ENCODE data around the gene MRTFB. TPM values are rescaled to one million over a fixed set of nuclear protein-coding genes. Genes with fewer than 3 reads are reported as not detected.
A peak's percentile ranks its signal among the peaks of the same experiment; 100 is the strongest.

Gene MRTFB
- total and polyA plus RNA-seq, 2 of the 13 experiments (the other 11 are each of a cell fraction or from before 2014, with no cell fraction given) = 11.4 to 14.0 TPM

GRCh38 chr16:14164916-14165662 lies 94.0 kb downstream of the MRTFB start:
- DNase-seq (ENCODE audit: low spot score) (no peak), FAIRE-seq (no peak), ATAC-seq (peak; percentile 84)
- H3K36me3 ChIP-seq (replicated peaks in 1 of 2; ENCODE audit: control insufficient read depth in 1 of 2, insufficient read depth in 2 of 2, low read length in 2 of 2) = no peaks in the 10 kb centered on the region; a peak in 2 of 5 replicates
- intact Hi-C loops (cut with micrococcal nuclease; ENCODE audit: unreplicated experiment) (no loop called here), in situ Hi-C loops (cut with HindIII; ENCODE audit: extremely low pct_ligation_motif_present, low pct_unique_long_range_greater_than_20kb) (no loop called here)
- WGBS (ENCODE audit: low lambda C conversion rate) = 79% methylated on average over 5 of the region's 5 CpGs
- no peak overlapping the region for H3K27ac ChIP-seq (ENCODE audit: extremely low read length, insufficient read depth, low read length)
- H3K9ac ChIP-seq (ENCODE audit: insufficient read depth, low read depth, low read length) = no peak overlapping the region
- H3K4me1 ChIP-seq (ENCODE audit: insufficient read depth, low read length) = peaks cover 11% of the 10 kb centered on the region
- no peaks in the 10 kb centered on the region for H4K20me1 ChIP-seq (ENCODE audit: insufficient read depth, low read length)
- no peaks in the 10 kb centered on the region for H3K9me3 ChIP-seq (ENCODE audit: low read length)
- no peak overlapping the region for H3K4me2 ChIP-seq (ENCODE audit: low read depth, low read length)
- CTCF ChIA-PET (ENCODE audit: low intra/inter-chr PET ratio, low total read pairs) = no interaction called here
- BruUV-seq (replicated peaks) = no TSS peak
- POLR2A ChIA-PET = no interaction called here
- H3K27me3 ChIP-seq (ENCODE audit: control insufficient read depth in 1 of 2, insufficient read depth in 2 of 2, low read length in 2 of 2) = no peaks in the 10 kb centered on the region
- H3K4me3 ChIP-seq (replicated peaks in 1 of 3; ENCODE audit: insufficient read depth in 1 of 3, low read depth in 2 of 3, low read length in 3 of 3) = no peak overlapping the region
- peaks cover 2% of the 10 kb centered on the region for H3K79me2 ChIP-seq (ENCODE audit: insufficient read depth, low read length)
- H2AFZ ChIP-seq (ENCODE audit: low read length) = no peak overlapping the region
- TF ChIP-seq HNF4A (CRISPR knock-in tag; IDR thresholded peaks at IDR 0.05) (peak; percentile 47; the same call in 1 of the 2 replicates), RARA (CRISPR knock-in tag; IDR thresholded peaks at IDR 0.05) (no peak), ZNF724P (CRISPR knock-in tag; IDR thresholded peaks at IDR 0.05; ENCODE audit: borderline replicate concordance) (no peak), BRCA1 (CRISPR knock-in tag; IDR thresholded peaks at IDR 0.05) (no peak), HOXA5 (CRISPR knock-in tag; IDR thresholded peaks at IDR 0.05) (no peak), TEAD3 (CRISPR knock-in tag; optimal IDR thresholded peaks at IDR 0.05; ENCODE audit: borderline replicate concordance) (peak; percentile 49), BRD4 (CRISPR knock-in tag; IDR thresholded peaks at IDR 0.05) (no peak), EZH2 (conservative IDR thresholded peaks at IDR 0.05; ENCODE audit: low read depth, low read length) (no peak), SOX13 (IDR thresholded peaks at IDR 0.05) (no peak), SOX13 (CRISPR knock-in tag; conservative IDR thresholded peaks at IDR 0.05 in 1 of 2, IDR thresholded peaks at IDR 0.05 in 1 of 2) (0 out of 4 replicates have a peak, but pooled peaks of 1 of the 2 experiments have one; percentile 36), POLR2AphosphoS5 (IDR thresholded peaks at IDR 0.05; ENCODE audit: low read depth, low read length) (no peak), ZNF414 (CRISPR knock-in tag; IDR thresholded peaks at IDR 0.05) (no peak), HNF4G (IDR thresholded peaks at IDR 0.05; ENCODE audit: borderline replicate concordance, low read depth, low read length) (0 out of 2 replicates have a peak, but pooled peaks have one; percentile 32), HNF4G (CRISPR knock-in tag; IDR thresholded peaks at IDR 0.05; ENCODE audit: borderline replicate concordance, low read depth) (no peak), CENPT (CRISPR knock-in tag; IDR thresholded peaks at IDR 0.05; ENCODE audit: low read depth) (no peak), MBNL3 (CRISPR knock-in tag; conservative IDR thresholded peaks at IDR 0.05) (no peak), ZGPAT (CRISPR knock-in tag; IDR thresholded peaks at IDR 0.05) (no peak), IKZF1 (IDR thresholded peaks at IDR 0.05) (no peak), HOXA9 (CRISPR knock-in tag; IDR thresholded peaks at IDR 0.05; ENCODE audit: borderline replicate concordance) (no peak), MAX (IDR thresholded peaks at IDR 0.05) (0 out of 2 replicates have a peak, but pooled peaks have one; percentile 38), ZFP82 (CRISPR knock-in tag; IDR thresholded peaks at IDR 0.05; ENCODE audit: borderline replicate concordance) (no peak), HINFP (CRISPR knock-in tag; IDR thresholded peaks at IDR 0.05; ENCODE audit: low read depth) (no peak), ZNF670 (CRISPR knock-in tag; IDR thresholded peaks at IDR 0.05; ENCODE audit: borderline replicate concordance) (no peak)

Measured in HepG2 (cell line).